HG03135 (cell line): Measurements from ENCODE around the gene NAA35.
"Not testable (repeated sequence)": the region's sequence is repeated elsewhere in the genome, so short reads cannot be mapped to it uniquely, and the experiment has no call there.

Experiments
- ATAC-seq: cut with Tn5 transposase; IDR thresholded peaks from one replicate; pipeline ENCODE4 v1.9.1; 2021; ENCODE audit warnings: mild to moderate bottlenecking, moderate library complexity; ENCODE audit not compliant: unreplicated experiment

Gene NAA35

DNA sequence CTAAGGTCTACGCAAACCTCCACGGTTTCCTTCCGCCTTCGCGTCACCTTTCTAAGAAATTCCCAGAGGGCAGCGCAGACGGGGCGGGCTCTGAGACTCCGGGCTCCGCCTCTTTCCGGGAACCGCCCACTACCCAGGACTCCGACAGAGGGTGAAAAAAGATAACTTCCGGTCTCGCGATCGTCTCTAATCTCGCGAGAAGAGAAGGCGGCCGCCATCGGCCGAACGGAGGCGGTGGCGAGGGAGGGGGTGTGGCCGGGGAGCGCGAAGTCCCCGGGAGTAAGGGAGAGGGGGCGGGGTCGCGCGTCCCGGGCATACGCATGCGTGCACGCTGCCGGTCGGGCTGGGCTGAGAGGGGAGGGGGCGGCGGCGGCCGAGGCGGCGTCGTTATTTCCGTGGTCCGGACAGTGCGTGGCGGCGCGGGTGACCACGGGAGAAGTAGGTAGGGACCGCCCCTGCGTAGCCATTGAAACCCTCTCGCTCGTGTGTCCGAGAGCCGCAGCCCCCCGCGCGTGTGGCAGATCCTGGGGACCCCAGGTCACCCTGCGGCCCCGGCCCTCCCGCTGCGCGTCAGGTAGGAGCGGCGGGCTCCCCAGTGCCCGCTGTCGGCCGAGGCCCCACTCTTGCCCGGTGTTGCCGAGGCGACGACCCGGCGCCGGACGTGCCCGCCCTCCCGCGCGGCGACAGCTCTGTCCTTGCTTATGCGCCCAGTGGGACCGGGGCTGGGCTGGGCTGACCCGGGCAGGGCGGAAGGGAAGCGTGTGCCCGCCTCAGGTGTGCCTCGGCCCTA, at the start of gene NAA35:
Gene NAA35, plus strand, starts transcription at position 315 of the 790 bp plus-strand sequence. CDS start 1,014 bp downstream, outside the sequence.
- peak; percentile 90 for ATAC-seq

GRCh38 chr9:85892401-85892800, 48.5 kb upstream of the NAA35 start:
- no peak for ATAC-seq

GRCh38 chr9:85895685-85896084, 45.3 kb upstream of the NAA35 start:
- ATAC-seq: no peak

DNA sequence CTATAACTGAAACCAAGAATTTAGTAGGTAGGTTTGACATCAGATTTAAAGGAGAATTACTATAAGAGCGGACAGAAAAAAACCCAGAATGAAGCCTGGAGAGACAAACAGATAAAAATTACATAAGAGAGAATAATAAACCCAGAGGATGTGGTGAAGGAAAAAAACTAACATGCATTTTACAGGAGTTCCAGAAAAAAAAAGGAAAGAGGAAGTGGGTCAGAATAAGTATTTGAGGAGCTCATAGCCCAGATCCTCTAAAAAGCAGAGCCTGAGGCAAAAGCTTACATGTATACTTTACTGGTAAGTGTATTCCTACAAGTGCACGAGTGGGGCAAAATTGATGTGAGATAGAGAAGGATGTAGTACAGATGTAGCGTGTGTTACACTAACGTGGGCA, 43.1 kb upstream of the NAA35 start:
- no peak for ATAC-seq

GRCh38 chr9:85898332-85898731, 42.6 kb upstream of the NAA35 start:
- no peak for ATAC-seq

DNA sequence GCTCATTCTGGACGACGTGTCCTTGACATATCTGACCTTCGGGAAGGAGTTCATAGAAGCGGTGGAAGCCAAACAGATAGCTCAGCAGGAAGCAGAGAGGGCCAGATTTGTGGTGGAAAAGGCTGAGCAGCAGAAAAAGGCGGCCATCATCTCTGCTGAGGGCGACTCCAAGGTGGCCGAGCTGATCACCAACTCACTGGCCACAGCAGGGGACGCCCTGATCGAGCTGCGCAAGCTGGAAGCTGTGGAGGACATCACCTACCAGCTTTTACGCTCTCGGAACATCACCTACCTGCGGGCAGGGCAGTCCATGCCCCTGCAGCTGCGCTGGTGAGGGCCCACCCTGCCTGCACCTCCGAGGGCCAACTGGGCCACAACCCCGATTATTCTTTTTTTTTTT, 41.6 kb upstream of the NAA35 start:
- no peak for ATAC-seq

- ATAC-seq: no peak
Observed at GRCh38 chr9:85900504-85901201, 40.3 kb upstream of the NAA35 start.

DNA sequence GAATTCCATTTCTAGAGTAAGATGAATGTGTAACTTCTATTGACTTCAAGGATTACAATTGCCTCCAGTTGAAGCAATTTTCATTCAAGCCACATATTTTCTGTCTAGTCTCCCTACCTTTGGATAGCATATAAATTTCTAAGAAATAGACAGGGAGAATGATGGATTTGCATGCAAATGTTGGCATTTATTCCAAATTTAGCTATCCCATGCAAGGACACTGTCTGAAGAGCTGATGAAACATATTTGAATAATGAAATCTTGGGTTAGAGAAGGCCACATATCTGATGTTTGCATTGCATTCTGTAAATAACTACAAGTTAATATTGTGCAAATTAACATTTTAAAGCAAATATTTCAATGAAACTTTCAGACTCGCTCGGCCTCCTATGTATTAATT, 36.0 kb upstream of the NAA35 start:
- ATAC-seq: no peak

DNA sequence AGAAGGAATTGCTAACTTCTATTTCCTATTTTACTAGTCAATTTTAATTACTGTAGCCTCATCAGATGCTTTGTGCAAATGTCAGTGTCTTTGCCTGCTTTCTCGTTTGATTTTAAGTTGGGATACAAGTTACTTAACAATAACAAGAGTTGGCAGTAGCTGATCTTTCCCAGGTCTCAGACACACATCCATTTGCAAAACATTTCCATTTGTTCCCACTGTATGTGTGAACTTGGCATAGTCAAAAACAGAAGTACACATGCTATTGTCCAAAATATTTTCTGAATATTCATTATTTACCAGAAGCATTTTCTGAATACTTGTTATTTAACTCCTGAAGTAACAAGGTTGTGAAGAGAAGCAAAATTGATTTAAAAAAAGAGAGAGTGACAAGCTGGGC, 35.0 kb upstream of the NAA35 start:
- ATAC-seq: no peak

- ATAC-seq: no peak
Observed at GRCh38 chr9:85909390-85909789, 31.6 kb upstream of the NAA35 start.

DNA sequence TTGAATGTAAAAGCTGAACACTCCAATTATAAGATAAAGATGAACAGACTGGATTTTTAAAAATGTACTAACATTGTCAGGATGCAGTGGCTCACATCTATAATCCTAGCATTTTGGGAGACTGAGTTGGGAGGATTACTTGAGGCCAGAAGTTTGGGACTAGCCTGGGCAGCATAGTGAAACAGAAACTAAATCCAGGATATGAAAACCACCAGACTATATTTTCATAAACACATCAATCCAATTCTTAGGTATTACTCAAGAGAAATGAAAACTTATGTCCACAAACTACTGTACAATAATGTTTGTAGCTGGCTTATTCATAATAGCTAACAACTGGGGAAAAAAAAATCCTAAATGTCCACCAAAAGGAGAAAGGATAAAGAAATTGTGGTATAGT, 26.8 kb upstream of the NAA35 start:
- ATAC-seq: no peak

DNA sequence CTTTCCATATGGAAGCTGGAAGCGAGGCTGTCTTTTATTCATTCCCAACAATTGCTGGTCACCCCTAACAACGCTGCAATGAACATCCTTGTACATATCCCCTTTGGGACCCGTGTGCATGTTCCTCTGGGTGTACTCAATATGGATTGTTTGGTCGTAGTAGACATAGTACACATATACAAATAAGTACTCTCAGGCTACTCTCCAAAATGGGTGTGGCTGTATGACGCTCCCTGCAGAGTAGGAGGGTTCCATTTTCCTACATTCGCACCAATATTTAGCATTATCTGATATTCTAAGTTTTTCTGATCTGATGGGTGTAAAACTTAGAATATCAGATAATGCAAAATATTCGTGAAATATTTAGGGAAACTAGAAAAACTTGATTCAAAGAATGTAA, 23.2 kb upstream of the NAA35 start:
- ATAC-seq: no peak

DNA sequence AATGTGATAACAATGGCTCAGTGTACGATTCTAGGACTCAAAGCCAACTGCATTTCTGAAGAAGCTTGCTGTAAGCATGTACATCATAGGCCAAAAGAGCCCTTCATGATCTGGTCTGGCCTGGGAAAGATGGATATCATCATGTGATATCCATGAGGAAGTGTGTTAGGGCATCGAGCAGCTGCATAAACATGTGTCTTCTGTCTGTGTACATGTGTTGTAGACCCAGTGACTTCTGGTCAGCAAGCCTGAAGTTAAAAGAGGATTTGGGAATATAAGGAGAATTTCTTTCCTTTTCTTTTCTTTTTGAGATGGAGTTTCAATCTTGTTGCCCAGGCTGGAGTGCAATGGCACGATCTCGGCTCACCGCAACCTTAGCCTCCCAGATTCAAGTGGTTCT, 15.5 kb upstream of the NAA35 start:
- ATAC-seq: no peak

GRCh38 chr9:85927076-85927475, 13.9 kb upstream of the NAA35 start:
- ATAC-seq: no peak

- no peak for ATAC-seq
Observed at GRCh38 chr9:85931495-85931894, 9.5 kb upstream of the NAA35 start.

DNA sequence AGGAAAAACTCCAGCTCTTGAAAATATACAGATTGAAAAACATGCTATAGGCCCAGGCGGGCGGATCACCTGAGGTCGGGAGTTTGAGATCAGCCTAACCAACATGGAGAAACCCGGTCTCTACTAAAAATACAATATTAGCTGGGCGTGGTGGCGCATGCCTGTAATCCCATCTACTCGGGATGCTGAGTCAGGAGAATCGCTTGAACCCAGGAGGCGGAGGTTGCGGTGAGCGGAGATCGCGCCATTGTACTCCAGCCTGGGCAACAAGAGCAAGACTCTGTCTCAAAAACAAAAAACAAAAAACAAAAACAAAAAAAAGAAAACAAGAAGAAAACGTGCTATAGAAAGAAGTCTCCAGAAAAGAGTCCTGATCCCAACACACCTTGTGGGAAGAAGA, 5.0 kb upstream of the NAA35 start:
- not testable (repeated sequence) for ATAC-seq

- no peak for ATAC-seq
Observed at GRCh38 chr9:85940275-85940831, 593 bp upstream of the NAA35 start.

DNA sequence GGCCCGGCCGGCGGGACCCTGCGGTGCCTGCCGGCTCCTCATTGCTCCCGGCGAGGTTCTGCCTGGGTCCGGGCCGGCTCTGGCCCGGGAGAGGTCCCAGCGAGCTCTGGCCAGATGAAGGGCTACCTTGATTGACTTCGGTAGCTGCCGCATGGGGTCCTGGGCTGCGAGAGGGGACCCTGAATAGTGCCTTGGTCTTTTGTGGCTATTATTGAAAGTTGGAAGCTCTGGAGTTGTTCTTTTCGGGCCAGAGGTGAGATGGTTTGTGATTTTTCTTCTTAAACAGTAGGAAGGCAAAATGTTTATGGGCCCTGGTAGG, 635 bp downstream of the NAA35 start:
- ATAC-seq: no peak

- no peak for ATAC-seq
Observed at GRCh38 chr9:85941966-85942912, 1.3 kb downstream of the NAA35 start.

GRCh38 chr9:85942913-85943709, 2.2 kb downstream of the NAA35 start:
- ATAC-seq: no peak
